Dermis blood vessel endothelial cell (primary cell): Measurements from ENCODE around the gene CFC1. TPM values are rescaled to one million over a fixed set of nuclear protein-coding genes. Genes with fewer than 3 reads are reported as not detected.
"Not testable (repeated sequence)": the region's sequence is repeated elsewhere in the genome, so short reads cannot be mapped to it uniquely, and the experiment has no call there.

Experiments used
- DNase-seq: peaks from one replicate; pipeline ENCODE4 v3.0.0; 2010
- total RNA-seq: library from RNA; depleted of rRNA; stranded (reverse); fragments of >200 nt; gene quantifications from 2 replicates; pipeline ENCODE4 v1.2.3, GENCODE V29; 2014

CFC1 gene
- total RNA-seq: not detected in 2 replicates

GRCh38 chr2:130599393-130599792 is at the start of gene CFC1:
CFC1 (minus strand) TSS chr2:130599575; CDS start chr2:130599287, 288 bp downstream.
- not testable (repeated sequence) for DNase-seq

DNA sequence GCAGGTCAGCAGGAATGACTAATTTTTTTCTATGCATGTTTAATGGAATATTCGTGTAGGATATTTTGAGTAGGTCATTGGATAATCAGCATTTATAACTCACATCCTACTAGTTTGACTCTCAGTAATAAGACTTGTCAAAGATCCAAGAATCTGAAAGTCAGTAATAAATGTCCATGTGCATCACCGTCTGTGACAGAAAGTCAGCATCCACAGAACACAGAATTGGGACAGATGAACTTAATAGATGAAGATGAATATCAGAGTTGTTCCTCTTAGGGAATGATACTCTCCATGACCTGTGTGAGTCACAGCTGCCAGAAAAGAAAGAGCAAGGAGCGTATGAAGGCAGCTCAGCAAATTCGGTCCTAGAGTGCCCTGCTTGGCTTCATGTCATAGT is 42.3 kb upstream of the CFC1 start:
- DNase-seq: not testable (repeated sequence)

- not testable (repeated sequence) for DNase-seq
Observed at GRCh38 chr2:130638973-130639372, 39.6 kb upstream of the CFC1 start.

GRCh38 chr2:130628784-130629475 is 29.6 kb upstream of the CFC1 start:
- not testable (repeated sequence) for DNase-seq

- DNase-seq: not testable (repeated sequence)
Observed at GRCh38 chr2:130611140-130611539, 11.8 kb upstream of the CFC1 start, which contains the start of gene POTEJ. POTEJ (plus strand) TSS chr2:130611440; CDS start chr2:130611533, 93 bp downstream.

GRCh38 chr2:130610486-130610885 is 11.1 kb upstream of the CFC1 start:
- peak; percentile 0 for DNase-seq

- not testable (repeated sequence) for DNase-seq
Observed at GRCh38 chr2:130609002-130609920, 9.9 kb upstream of the CFC1 start.

DNA sequence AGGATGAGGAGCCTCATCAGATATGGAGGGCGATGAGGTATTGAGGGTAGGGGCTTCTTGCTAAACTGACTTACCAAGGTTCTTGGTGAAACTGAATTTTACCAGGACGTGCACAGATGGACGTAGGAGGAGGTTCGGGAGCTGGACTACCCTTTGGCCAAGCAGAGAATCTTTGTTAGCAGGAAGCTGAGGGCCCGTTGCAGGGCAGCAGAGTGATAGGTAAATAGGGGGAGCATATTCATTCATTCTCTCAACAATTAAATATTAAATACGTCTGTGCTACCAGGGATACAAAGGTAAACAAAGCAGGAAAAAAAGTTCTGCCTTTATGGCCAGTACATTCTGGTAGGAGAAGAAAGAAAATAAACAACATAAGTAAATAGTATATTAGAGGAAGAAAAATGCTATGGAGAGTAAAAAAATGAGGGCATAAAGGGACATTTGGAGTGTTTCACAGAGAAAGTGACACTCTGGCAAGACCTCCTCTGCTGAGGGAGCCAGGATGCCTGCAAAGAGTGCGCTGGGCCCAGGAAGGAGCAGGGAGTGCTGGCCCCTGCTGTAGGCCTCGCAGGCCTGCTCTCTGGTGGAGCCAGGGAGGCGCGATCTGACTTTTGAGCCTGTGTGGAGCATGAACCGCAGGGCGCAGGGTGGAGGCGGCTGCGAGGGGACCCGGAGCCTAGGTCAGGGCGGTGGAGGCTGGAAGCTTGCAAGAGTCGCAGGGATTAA is 9.1 kb upstream of the CFC1 start:
- not testable (repeated sequence) for DNase-seq

GRCh38 chr2:130601648-130602302 is 2.4 kb upstream of the CFC1 start:
- not testable (repeated sequence) for DNase-seq

GRCh38 chr2:130599926-130600325 is 551 bp upstream of the CFC1 start:
- DNase-seq: not testable (repeated sequence)

DNA sequence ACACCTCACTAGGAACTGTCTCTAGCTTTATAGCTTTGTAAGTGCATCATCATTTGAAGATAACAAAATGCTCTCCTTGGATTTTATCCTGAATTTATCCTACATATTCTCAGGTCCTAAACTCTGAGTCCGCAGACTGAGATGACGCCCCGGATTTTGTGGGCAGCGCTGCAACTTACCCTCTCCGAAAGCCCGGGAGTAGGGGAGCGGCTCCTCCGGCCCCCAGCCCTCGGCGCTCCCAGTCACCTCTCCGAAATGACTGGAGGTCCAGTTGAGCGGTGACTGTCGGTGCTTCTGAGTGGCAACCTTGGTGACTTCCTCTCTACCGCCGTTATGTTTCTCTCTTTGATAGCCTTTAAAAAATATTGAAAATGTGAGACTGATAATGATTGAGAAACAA is 912 bp downstream of the CFC1 start:
- DNase-seq: not testable (repeated sequence)

DNA sequence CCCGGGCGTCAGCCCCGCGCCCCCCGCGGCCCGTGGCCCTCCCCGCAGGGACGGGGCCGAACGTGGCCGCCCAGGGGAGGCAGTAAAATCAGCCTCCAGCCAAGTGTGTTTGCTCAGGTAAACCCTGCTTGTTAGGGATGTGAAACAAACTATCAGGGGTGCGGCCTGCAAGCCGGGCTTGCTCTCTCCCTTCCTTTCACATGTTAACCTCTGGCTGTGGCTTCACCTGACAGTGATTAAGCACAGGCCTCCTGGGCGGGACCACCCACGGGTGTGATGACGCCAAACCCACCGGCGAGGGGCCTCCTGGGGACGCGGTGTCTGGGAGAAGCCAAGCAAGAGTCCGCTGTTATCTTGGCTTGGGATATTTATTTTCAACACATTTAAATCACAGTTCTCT is 1.4 kb downstream of the CFC1 start:
- not testable (repeated sequence) for DNase-seq

DNA sequence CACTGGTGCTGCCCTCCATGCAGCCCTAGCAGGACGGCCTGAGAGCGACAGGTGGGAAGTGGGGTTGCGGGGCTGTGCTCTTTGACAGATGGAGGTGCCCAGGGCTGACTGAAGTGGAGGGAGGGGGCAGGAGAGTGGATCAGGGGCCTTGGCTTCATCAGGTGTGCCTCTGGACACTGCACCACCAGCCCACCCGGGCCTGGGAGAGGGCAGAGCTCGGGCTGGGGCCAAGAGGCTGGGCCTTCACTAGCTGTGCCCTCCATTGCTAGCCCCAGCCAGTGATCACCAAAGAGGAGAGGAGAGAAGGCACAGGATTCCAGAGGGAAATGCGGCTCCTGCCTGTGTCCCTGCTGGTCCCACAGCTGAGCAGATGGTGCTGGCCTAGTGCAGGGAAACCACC is 2.6 kb downstream of the CFC1 start:
- DNase-seq: not testable (repeated sequence)

- not testable (repeated sequence) for DNase-seq
Observed at GRCh38 chr2:130594011-130594410, 5.4 kb downstream of the CFC1 start.

GRCh38 chr2:130592791-130593414 is 6.5 kb downstream of the CFC1 start:
- not testable (repeated sequence) for DNase-seq

GRCh38 chr2:130590842-130591359 is 8.5 kb downstream of the CFC1 start:
- DNase-seq: not testable (repeated sequence)

DNA sequence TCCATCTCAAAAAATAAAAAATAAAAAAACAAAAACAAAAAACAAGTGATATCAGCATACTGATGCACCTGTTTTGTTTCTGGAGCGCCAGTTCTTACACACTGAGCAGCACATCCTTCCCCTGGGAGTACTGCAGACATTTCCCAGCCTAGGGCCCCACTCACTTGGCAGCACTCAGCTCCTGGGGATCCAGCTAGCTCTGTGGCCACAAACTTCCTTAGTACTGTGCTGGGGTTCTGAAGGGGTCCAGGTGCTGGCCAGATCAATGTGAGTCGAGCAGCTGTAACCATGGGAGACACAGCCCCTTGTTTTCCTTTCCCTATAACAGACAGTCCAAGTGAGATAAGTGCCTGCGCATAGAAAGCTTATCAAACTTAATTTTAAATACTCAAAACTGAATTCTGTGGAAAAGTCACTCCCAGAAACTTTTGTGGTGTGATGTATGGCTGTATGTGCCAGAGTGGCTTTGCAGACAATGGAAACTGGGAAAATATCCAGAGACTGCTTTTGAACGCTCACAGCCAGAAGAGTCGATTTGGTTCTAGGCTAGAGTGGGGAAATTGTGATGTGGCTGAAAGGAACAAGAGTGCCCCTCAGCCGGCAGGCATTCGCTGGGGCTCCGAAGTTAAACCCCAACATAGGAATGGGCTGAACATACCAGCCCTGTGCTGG is 9.1 kb downstream of the CFC1 start:
- not testable (repeated sequence) for DNase-seq

DNA sequence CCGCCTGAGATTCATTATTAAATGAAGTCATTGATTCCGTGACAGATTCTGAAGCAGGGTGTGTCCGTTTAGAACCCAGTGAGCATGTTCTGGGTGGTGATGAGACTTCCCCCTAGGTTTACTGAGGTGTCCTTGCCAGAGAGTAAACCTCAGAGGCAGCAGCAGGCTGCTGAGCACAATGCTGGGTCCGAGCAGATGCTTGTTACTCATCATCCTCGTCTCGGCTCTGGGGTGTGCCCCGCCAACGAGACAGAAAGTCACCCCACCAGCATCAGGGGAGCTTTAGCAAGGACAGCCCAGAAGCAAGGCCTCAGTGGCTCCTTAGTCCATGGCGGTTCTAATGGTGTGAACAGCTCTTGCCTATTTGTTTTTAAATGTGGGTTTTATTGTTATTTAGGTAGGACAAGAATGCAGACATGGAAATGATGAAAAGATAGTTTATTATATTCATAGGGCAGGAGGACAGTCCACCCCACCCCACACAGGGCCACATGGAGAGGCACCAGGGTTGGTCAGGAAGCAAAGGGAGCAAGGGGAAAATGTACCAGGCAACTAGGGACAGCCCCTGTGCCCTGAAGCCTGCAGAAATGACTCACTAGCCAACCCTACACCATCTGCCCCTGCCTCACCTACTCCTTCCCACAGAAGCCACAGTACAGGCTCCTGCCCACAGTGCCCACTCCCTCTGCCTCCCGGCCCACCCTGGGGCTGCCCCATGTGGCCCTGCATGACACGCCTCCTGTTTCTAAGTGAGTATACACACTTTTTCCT is 10.5 kb downstream of the CFC1 start:
- DNase-seq: not testable (repeated sequence)

DNA sequence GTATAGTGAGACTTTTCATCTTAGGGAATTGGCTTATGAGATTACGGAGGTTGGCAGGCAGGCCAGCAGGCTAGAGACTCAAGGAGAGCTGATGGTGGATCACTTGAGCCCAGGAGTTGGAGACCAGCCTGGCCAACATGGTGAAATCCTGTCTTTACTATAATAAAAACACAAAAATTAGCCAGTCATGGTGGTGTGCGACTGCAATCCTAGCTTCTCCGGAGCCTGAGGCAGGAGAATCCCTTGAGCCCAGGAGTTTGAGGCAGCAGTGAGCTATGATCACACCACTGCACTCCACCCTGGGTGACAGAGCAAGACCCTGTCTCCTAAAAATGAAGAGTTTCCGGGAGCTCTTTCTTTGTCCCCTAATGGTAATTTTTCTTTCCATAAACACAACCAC is 14.6 kb downstream of the CFC1 start:
- not testable (repeated sequence) for DNase-seq

GRCh38 chr2:130583582-130583981 is 15.8 kb downstream of the CFC1 start:
- DNase-seq: not testable (repeated sequence)
